Osteoblast (primary cell): ENCODE results near the gene PIGP. TPM values are rescaled to one million over a fixed set of nuclear protein-coding genes. Genes with fewer than 3 reads are reported as not detected.

Experiments
- DNase-seq: peaks from one replicate; pipeline ENCODE4 v3.0.0; 2011; ENCODE audit warnings: low spot score, mixed read lengths; ENCODE audit not compliant: insufficient read length; ENCODE audit errors: missing footprints
- H2AFZ ChIP-seq: 2 replicates; pipeline ENCODE4 v1.6.0; 2011; ENCODE audit warnings: mild to moderate bottlenecking, low read length
- H3K27ac ChIP-seq: 2 replicates; pipeline ENCODE4 v1.5.1; 2011; ENCODE audit warnings: mild to moderate bottlenecking, low read depth, low read length, moderate library complexity
- H3K27me3 ChIP-seq: 2 replicates; pipeline ENCODE4 v1.6.0; 2012; ENCODE audit warnings: mild to moderate bottlenecking, control low read depth, inconsistent platforms, low read length, moderate library complexity; ENCODE audit not compliant: insufficient read depth
- H3K36me3 ChIP-seq: 2 replicates; pipeline ENCODE4 v1.5.1; 2011; ENCODE audit warnings: mild to moderate bottlenecking, low read length, control low read depth, moderate library complexity; ENCODE audit not compliant: insufficient read depth
- H3K4me1 ChIP-seq: 2 replicates; pipeline ENCODE4 v1.5.1; 2011; ENCODE audit warnings: mild to moderate bottlenecking, low read length, control low read depth, moderate library complexity; ENCODE audit not compliant: insufficient read depth
- H3K4me2 ChIP-seq: 2 replicates; pipeline ENCODE4 v1.6.0; 2011; ENCODE audit warnings: mild to moderate bottlenecking, low read length; ENCODE audit not compliant: insufficient read depth
- H3K4me3 ChIP-seq: fragments of 200-600 bp; sonication (generic); 3 replicates; pipeline ENCODE4 v1.5.1; 2012; ENCODE audit warnings: mild to moderate bottlenecking, low read length, inconsistent platforms; ENCODE audit not compliant: insufficient read depth
- H3K79me2 ChIP-seq: 2 replicates; pipeline ENCODE4 v1.6.0; 2012; ENCODE audit warnings: mild to moderate bottlenecking, low read length, control low read depth, inconsistent platforms; ENCODE audit not compliant: insufficient read depth
- H3K9me3 ChIP-seq: 2 replicates; pipeline ENCODE4 v1.5.1; 2011; ENCODE audit warnings: low read depth, low read length, control low read depth
- H4K20me1 ChIP-seq: 2 replicates; pipeline ENCODE4 v1.6.0; 2012; ENCODE audit warnings: mild to moderate bottlenecking, low read length, control low read depth; ENCODE audit not compliant: insufficient read depth
- CTCF ChIP-seq: IDR thresholded peaks from 2 replicates; pipeline ENCODE4 v1.5.1; 2011; ENCODE audit warnings: mild to moderate bottlenecking, low read depth, low read length, moderate library complexity; ENCODE audit errors: extremely low read depth
- total RNA-seq: library from RNA; depleted of rRNA; stranded (reverse); fragments of >200 nt; gene quantifications from 2 replicates; pipeline ENCODE4 v1.2.3, GENCODE V29; 2012

Gene PIGP
- total RNA-seq, 1 donor = 2.5 TPM

GRCh38 chr21:37100316-37100715, 27.4 kb upstream of the PIGP start:
- peaks cover 14% of the 10 kb centered on the region for H4K20me1 ChIP-seq

GRCh38 chr21:37098751-37099150, 25.9 kb upstream of the PIGP start:
- DNase-seq = no peak
- no peaks in the 10 kb centered on the region for H3K27me3 ChIP-seq
- peaks cover 26% of the 10 kb centered on the region for H3K79me2 ChIP-seq
- H3K4me1 ChIP-seq = peaks cover 5% of the 10 kb centered on the region
- no peak overlapping the region for H2AFZ ChIP-seq
- peaks cover 54% of the 10 kb centered on the region for H3K36me3 ChIP-seq
- TF ChIP-seq CTCF = no peak
- no peaks in the 10 kb centered on the region for H3K9me3 ChIP-seq
- no peak overlapping the region for H3K4me3 ChIP-seq
- peaks cover 13% of the 10 kb centered on the region for H4K20me1 ChIP-seq
- H3K27ac ChIP-seq = no peak overlapping the region
- no peak overlapping the region for H3K4me2 ChIP-seq

More at GRCh38 chr21:37100316-37100715, 27.4 kb upstream of the PIGP start:
- no peak overlapping the region for H3K27ac ChIP-seq
- H3K9me3 ChIP-seq = no peaks in the 10 kb centered on the region
- H3K4me3 ChIP-seq = no peak overlapping the region
- no peak for DNase-seq
- no peak overlapping the region for H2AFZ ChIP-seq
- no peak overlapping the region for H3K4me2 ChIP-seq
- TF ChIP-seq CTCF = no peak
- H3K36me3 ChIP-seq = peaks cover 46% of the 10 kb centered on the region
- H3K27me3 ChIP-seq = no peaks in the 10 kb centered on the region
- peaks cover 5% of the 10 kb centered on the region for H3K4me1 ChIP-seq
- peaks cover 41% of the 10 kb centered on the region for H3K79me2 ChIP-seq

- Histone ChIP-seq H3K4me2 (no peak overlapping the region), H3K79me2 (peaks cover 16% of the 10 kb centered on the region), H3K27ac (no peak overlapping the region), H2AFZ (no peak overlapping the region), H3K9me3 (no peaks in the 10 kb centered on the region), H4K20me1 (peaks cover 3% of the 10 kb centered on the region), H3K27me3 (no peaks in the 10 kb centered on the region), H3K4me1 (no peaks in the 10 kb centered on the region), H3K4me3 (no peak overlapping the region), H3K36me3 (peaks cover 60% of the 10 kb centered on the region)
- no peak for TF ChIP-seq CTCF
- DNase-seq = no peak
Measured at GRCh38 chr21:37095821-37096220, 22.9 kb upstream of the PIGP start.

- Histone ChIP-seq H3K36me3 (peaks cover 57% of the 10 kb centered on the region), H3K27me3 (no peaks in the 10 kb centered on the region)
Measured at GRCh38 chr21:37093977-37094376, 21.1 kb upstream of the PIGP start.

More at GRCh38 chr21:37093977-37094376, 21.1 kb upstream of the PIGP start:
- DNase-seq = no peak
- Histone ChIP-seq H3K9me3 (no peaks in the 10 kb centered on the region), H3K4me3 (no peak overlapping the region), H2AFZ (no peak overlapping the region), H3K4me1 (no peaks in the 10 kb centered on the region), H3K79me2 (peaks cover 30% of the 10 kb centered on the region), H4K20me1 (peaks cover 8% of the 10 kb centered on the region), H3K27ac (no peak overlapping the region), H3K4me2 (no peak overlapping the region)
- TF ChIP-seq CTCF = no peak
